SK-N-SH treated with all-trans-retinoic acid at 6 μM for 48 hours (cell line): ENCODE results near the gene CROCC2.

Source experiments
- ARNTL ChIP-seq: fragments of 450-650 bp; formaldehyde crosslinking; IDR thresholded peaks from 2 replicates; pipeline ENCODE4 v1.5.0; 2020; ENCODE audit warnings: low read depth, mild to moderate bottlenecking, moderate library complexity, borderline replicate concordance
- SNAI2 ChIP-seq: fragments of 250-450 bp; sonication (Bioruptor Pico); IDR thresholded peaks from 2 replicates; pipeline ENCODE4 v1.5.0; 2020; ENCODE audit warnings: mild to moderate bottlenecking, moderate library complexity

DNA sequence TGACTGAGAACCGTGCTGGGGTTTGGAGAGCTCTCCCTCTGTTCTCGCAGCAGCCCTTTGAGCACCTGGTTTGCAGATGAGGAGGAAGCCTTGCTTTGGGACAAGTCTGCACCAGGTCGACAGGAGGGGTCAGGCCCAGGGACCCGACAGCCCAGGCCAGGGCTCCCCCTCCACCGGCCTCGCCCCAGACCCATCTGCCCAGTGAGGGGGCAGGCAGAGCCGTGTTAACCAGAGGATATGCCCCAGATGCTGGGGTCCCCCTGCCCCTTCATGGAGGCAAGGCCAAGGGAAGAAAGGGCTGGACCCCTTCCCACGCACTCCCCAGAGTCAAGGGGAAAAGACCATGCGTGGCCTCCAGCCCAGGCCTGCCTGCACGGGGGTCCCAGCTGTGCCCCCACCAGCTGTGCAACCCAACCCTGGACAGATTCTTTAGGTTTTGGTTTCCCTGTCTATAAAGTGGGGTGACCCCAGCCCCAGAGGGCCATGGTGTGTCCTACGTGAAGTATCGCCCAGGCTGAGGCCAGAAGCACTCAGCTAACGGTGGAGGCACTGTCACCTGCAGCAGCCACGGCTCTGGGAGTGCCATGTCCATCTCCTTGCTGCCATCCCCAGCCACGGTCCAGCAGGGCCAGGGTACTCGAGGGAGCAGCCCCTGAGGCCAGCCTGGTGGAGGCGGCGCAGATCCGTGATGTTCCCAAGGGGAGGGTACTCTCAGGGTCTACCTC, 87.5 kb downstream of the CROCC2 start:
- TF ChIP-seq SNAI2 (no peak), ARNTL (CRISPR knock-in tag) (no peak)
